Neural cell (in vitro differentiated cells): ENCODE measurements around the gene FRMD4A.

ENCODE experiments used
- MXI1 ChIP-seq: fragments of 450-650 bp; conservative IDR thresholded peaks from 2 replicates; pipeline ENCODE4 v1.6.1; 2014; ENCODE audit warnings: antibody characterized with exemption, mild to moderate bottlenecking; ENCODE audit not compliant: poor library complexity, severe bottlenecking
- POLR2AphosphoS5 ChIP-seq: IDR thresholded peaks from 2 replicates; pipeline ENCODE4 v1.6.1; 2012
- RAD21 ChIP-seq: fragments of 450-650 bp; conservative IDR thresholded peaks from 2 replicates; pipeline ENCODE4 v1.6.1; 2014; ENCODE audit warnings: antibody characterized with exemption, mild to moderate bottlenecking, moderate library complexity
- SMC3 ChIP-seq: fragments of 450-650 bp; conservative IDR thresholded peaks from 2 replicates; pipeline ENCODE4 v1.6.1; 2014; ENCODE audit warnings: antibody characterized with exemption, mild to moderate bottlenecking, moderate library complexity; ENCODE audit not compliant: poor library complexity
- TF ChIP-seq, protein P1 (sequence below): fragments of 450-650 bp; IDR thresholded peaks from 2 replicates; pipeline ENCODE4 v1.5.1; 2014; ENCODE audit warnings: antibody characterized with exemption, mild to moderate bottlenecking, moderate library complexity; ENCODE audit not compliant: poor library complexity, severe bottlenecking

DNA sequence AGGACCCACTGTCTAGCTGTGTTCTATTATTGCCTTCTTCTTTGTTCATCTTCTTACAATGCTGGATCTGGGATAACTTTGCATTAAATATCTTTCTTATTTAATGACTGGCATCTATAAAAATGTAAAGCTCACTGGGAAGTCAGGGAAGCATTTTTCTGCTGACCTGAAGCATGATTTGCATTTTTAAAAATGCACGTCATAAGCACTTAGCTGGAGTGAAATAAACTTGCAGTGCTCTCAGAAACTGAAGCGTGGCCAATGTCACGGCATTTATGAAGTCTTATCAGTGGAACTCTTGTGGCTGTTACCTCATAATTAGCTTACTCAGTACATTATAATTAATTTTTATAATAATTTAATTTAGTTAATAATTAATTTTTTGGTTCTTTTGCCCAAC, 59.1 kb downstream of the FRMD4A start:
- TF ChIP-seq, protein P1, sequence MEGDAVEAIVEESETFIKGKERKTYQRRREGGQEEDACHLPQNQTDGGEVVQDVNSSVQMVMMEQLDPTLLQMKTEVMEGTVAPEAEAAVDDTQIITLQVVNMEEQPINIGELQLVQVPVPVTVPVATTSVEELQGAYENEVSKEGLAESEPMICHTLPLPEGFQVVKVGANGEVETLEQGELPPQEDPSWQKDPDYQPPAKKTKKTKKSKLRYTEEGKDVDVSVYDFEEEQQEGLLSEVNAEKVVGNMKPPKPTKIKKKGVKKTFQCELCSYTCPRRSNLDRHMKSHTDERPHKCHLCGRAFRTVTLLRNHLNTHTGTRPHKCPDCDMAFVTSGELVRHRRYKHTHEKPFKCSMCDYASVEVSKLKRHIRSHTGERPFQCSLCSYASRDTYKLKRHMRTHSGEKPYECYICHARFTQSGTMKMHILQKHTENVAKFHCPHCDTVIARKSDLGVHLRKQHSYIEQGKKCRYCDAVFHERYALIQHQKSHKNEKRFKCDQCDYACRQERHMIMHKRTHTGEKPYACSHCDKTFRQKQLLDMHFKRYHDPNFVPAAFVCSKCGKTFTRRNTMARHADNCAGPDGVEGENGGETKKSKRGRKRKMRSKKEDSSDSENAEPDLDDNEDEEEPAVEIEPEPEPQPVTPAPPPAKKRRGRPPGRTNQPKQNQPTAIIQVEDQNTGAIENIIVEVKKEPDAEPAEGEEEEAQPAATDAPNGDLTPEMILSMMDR, result no peak
- TF ChIP-seq POLR2AphosphoS5 (no peak), SMC3 (no peak), MXI1 (no peak), RAD21 (no peak)
